ENCODE results near the gene EFCAB11.

- TF ChIP-seq POU6F1 (CRISPR knock-in tag; IDR thresholded peaks at IDR 0.05; ENCODE audit: borderline replicate concordance, low read depth), result no peak
- TF ChIP-seq ZNF70 (CRISPR knock-in tag; IDR thresholded peaks at IDR 0.05), result no peak
- TF ChIP-seq ARNTL (CRISPR knock-in tag; IDR thresholded peaks at IDR 0.05; ENCODE audit: borderline replicate concordance, low read depth), result no peak
These were observed 42.4 kb upstream of the EFCAB11 start for GRCh38 chr14:89996963-89997362.
